Measurements from ENCODE around the gene S100A4. TPM values are rescaled to one million over a fixed set of nuclear protein-coding genes. Genes with fewer than 3 reads are reported as not detected.
"Not testable (repeated sequence)": the region's sequence is repeated elsewhere in the genome, so short reads cannot be mapped to it uniquely, and the experiment has no call there.

Gene S100A4
- total RNA-seq, 2 donors from 2014 or later = 56.3 to 71.3 TPM

DNA sequence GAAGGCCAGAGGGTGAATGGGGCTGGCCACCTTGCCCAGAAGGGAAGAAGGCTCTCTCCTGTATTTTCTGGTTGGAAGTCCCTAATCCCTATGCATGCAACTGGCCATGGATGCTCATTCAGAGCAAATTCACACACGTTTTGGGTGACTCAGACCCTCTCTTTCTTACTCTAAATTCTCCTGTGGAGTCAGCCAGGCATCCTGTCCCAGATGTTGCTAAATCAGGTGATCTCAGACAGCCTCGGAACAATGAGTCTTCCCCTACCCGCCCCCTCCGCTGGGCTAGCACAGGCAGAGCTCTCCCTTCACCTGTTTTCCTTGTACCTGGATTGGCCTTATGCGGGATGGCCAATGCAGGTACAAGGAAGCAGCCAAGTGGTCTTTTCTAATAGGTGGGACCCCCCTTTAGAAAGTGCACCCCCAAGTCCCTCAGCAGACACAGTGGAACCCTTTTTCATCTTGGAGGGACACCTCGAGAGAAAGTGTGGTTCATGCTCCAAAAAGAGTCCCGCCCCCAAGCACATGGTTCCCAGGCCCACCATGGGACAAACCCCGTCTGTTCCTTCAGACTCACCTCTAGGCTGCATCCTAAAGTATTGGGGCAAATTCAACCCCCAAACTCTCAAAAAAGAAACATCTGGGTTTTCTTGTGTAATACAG, 18.5 kb downstream of the S100A4 start:
- peak overlapping the region in 1 of 2 donors; percentile 58 for H3K27ac ChIP-seq
- no peaks in the 10 kb centered on the region for H3K4me1 ChIP-seq (replicated peaks)
- DNase-seq (ENCODE audit: low spot score) = no peak
- no peaks in the 10 kb centered on the region for H3K9me3 ChIP-seq
- TF ChIP-seq, protein P1, sequence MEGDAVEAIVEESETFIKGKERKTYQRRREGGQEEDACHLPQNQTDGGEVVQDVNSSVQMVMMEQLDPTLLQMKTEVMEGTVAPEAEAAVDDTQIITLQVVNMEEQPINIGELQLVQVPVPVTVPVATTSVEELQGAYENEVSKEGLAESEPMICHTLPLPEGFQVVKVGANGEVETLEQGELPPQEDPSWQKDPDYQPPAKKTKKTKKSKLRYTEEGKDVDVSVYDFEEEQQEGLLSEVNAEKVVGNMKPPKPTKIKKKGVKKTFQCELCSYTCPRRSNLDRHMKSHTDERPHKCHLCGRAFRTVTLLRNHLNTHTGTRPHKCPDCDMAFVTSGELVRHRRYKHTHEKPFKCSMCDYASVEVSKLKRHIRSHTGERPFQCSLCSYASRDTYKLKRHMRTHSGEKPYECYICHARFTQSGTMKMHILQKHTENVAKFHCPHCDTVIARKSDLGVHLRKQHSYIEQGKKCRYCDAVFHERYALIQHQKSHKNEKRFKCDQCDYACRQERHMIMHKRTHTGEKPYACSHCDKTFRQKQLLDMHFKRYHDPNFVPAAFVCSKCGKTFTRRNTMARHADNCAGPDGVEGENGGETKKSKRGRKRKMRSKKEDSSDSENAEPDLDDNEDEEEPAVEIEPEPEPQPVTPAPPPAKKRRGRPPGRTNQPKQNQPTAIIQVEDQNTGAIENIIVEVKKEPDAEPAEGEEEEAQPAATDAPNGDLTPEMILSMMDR (IDR thresholded peaks at IDR 0.05) = no peak
- TF ChIP-seq POLR2AphosphoS5 (IDR thresholded peaks at IDR 0.05) = no peak
- TF ChIP-seq POLR2A (IDR thresholded peaks at IDR 0.05) = no peak
- intact Hi-C loops (cut with DNase I) = no loop called here
- no peak overlapping the region for H3K4me3 ChIP-seq
- no peaks in the 10 kb centered on the region for H3K27me3 ChIP-seq (replicated peaks; ENCODE audit: insufficient read depth)
- WGBS = 67% methylated on average over 8 of the region's 8 CpGs
- no peaks in the 10 kb centered on the region for H3K36me3 ChIP-seq

DNA sequence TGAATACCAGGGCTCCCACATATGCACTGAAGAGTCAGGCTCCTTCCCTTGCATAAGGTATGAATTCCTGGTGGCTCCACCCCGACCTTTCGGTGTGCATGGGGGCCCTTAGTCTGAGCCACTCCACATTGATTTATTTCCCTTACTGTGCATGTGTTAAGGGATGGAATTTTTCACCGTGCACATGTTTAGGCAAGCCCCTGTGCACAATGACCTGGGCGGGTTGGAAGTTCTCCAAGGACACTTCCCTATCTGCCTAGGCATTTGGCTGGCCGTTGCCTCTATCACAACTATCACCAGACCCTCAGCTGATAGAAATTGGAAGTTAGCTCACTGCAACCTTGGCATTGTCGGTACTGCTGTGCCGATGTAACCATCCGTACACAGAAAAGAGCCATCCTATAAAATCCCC, 19.5 kb downstream of the S100A4 start:
- Histone ChIP-seq H3K9me3 (no peaks in the 10 kb centered on the region), H3K27me3 (replicated peaks; ENCODE audit: insufficient read depth) (no peaks in the 10 kb centered on the region), H3K27ac (peak overlapping the region in 1 of 2 donors; percentile 58), H3K36me3 (no peaks in the 10 kb centered on the region), H3K4me3 (no peak overlapping the region), H3K4me1 (replicated peaks) (no peaks in the 10 kb centered on the region)
- intact Hi-C loops (cut with DNase I) = no loop called here
- 21% methylated on average over 8 of the region's 8 CpGs for WGBS
- DNase-seq (ENCODE audit: low spot score) = peak; percentile 78
- TF ChIP-seq, protein P1 (IDR thresholded peaks at IDR 0.05) = no peak
- TF ChIP-seq POLR2AphosphoS5 (IDR thresholded peaks at IDR 0.05) = peak; percentile 49
- TF ChIP-seq POLR2A (IDR thresholded peaks at IDR 0.05) = no peak

DNA sequence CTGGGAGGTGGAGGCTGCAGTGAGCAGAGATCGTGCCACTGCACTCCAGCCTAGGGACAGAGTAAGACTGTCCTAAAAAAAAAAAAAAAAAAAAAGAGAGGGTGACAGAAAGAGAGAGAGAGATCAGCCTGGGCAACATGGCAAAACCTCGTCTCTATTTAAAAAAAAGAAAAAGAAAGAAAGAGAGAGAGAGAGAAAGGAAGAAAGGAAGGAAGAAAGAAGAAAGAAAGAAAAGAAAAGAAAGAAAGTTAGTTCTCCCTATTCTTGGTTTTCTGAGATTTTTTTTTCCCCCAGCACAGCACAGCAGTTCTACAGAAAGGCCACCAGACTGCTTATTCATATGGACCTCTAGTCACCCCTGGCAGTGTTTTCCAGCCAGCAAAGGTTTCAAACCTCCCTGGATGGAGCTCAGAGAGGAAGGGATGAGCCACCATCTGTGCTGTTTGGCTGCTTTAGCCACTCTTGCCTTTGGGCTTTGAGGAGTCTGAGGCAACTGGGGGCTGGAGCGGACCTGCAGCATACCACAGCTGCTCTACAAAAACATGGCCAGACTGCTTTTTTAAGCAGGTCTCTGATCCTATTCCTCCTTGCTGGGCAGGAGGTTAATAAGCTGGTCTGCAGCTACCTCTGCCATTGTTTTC, 20.4 kb downstream of the S100A4 start:
- 35% methylated on average over 3 of the region's 3 CpGs for WGBS
- no peaks in the 10 kb centered on the region for H3K4me1 ChIP-seq (replicated peaks)
- H3K4me3 ChIP-seq = no peak overlapping the region
- H3K9me3 ChIP-seq = no peaks in the 10 kb centered on the region
- no peaks in the 10 kb centered on the region for H3K27me3 ChIP-seq (replicated peaks; ENCODE audit: insufficient read depth)
- H3K27ac ChIP-seq = peak overlapping the region in 1 of 2 donors; percentile 58
- no peak for TF ChIP-seq POLR2AphosphoS5 (IDR thresholded peaks at IDR 0.05)
- TF ChIP-seq POLR2A (IDR thresholded peaks at IDR 0.05) = no peak
- TF ChIP-seq, protein P1 (IDR thresholded peaks at IDR 0.05) = no peak
- intact Hi-C loops (cut with DNase I) = no loop called here
- no peaks in the 10 kb centered on the region for H3K36me3 ChIP-seq
- DNase-seq (ENCODE audit: low spot score) = no peak

DNA sequence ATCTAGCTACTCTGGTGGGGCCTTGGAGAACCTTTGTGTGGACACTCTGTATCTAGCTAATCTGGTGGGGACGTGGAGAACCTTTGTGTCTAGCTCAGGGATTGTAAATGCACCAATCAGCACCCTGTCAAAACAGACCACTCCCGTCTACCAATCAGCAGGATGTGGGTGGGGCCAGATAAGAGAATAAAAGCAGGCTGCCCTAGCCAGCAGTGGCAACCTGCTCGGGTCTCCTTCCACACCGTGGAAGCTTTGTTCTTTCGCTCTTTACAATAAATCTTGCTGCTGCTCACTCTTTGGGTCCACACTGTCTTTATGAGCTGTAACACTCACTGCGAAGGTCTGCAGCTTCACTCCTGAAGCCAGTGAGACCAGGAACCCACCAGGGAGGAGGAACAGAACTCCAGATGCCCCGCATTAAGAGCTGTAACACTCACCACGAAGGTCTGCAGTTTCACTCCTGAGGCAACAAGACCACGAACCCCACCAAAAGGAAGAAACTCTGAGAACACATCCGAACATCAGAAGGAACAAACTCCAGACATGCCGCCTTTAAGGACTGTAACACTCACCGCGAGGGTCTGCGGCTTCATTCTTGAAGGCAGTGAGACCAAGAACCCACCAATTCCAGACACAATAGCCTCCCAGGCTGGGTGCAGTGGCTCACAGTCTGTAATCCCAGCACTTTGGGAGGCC, 23.1 kb downstream of the S100A4 start:
- H3K4me3 ChIP-seq; H3K27ac ChIP-seq; H3K9me3 ChIP-seq; H3K36me3 ChIP-seq; H3K4me1 ChIP-seq (replicated peaks); DNase-seq (ENCODE audit: low spot score); H3K27me3 ChIP-seq (replicated peaks; ENCODE audit: insufficient read depth); intact Hi-C loops (cut with DNase I): not testable (repeated sequence)
- WGBS = 81% methylated on average over 14 of the region's 14 CpGs

DNA sequence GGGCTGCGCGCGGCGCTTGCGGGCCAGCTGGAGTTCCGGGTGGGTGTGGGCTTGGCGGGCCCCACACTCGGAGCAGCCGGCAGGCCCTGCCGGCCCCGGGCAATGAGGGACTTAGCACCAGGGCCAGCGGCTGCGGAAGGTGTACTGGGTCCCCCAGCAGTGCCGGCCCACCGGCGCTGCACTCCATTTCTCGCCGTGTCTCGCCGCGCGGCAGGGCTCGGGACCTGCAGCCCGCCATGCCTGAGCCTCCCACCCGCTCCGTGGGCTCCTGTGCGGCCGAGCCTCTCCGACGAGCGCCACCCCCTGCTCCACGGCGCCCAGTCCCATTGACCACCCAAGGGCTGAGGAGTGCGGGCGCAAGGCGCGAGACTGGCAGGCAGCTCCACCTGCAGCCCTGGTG, 23.8 kb downstream of the S100A4 start:
- H3K9me3 ChIP-seq; H3K4me3 ChIP-seq; intact Hi-C loops (cut with DNase I); H3K27me3 ChIP-seq (replicated peaks; ENCODE audit: insufficient read depth); H3K4me1 ChIP-seq (replicated peaks); DNase-seq (ENCODE audit: low spot score); H3K27ac ChIP-seq; H3K36me3 ChIP-seq: not testable (repeated sequence)
- 95% methylated on average over 36 of the region's 37 CpGs for WGBS
